IMR-90 (cell line): ENCODE data around the gene UMOD.

Experiments
- BHLHE40 ChIP-seq: fragments of 150-350 bp; IDR thresholded peaks from 2 replicates; pipeline ENCODE4 v1.6.1; 2016; ENCODE audit warnings: mild to moderate bottlenecking, low read depth, low read length
- CHD1 ChIP-seq: IDR thresholded peaks from 2 replicates; pipeline ENCODE4 v1.6.1; 2012; ENCODE audit warnings: low read depth, low read length, improper control_type of control experiment
- FOS ChIP-seq: fragments of 150-350 bp; IDR thresholded peaks from 2 replicates; pipeline ENCODE4 v1.6.1; 2016; ENCODE audit warnings: low read depth, low read length
- MAFK ChIP-seq: IDR thresholded peaks from 2 replicates; pipeline ENCODE4 v1.6.1; 2012; ENCODE audit warnings: low read depth, low read length, improper control_type of control experiment
- MAZ ChIP-seq: IDR thresholded peaks from 2 replicates; pipeline ENCODE4 v1.6.1; 2012; ENCODE audit warnings: low read depth, mild to moderate bottlenecking, low read length, improper control_type of control experiment, moderate library complexity, borderline replicate concordance
- POLR2A ChIP-seq: IDR thresholded peaks from 2 replicates; pipeline ENCODE4 v1.6.1; 2012; ENCODE audit warnings: mild to moderate bottlenecking, low read depth, low read length
- RCOR1 ChIP-seq: IDR thresholded peaks from 2 replicates; pipeline ENCODE4 v1.6.1; 2012; ENCODE audit warnings: mild to moderate bottlenecking, low read length, improper control_type of control experiment; ENCODE audit not compliant: insufficient replicate concordance
- RFX5 ChIP-seq: IDR thresholded peaks from 2 replicates; pipeline ENCODE4 v1.8.0; 2012; ENCODE audit warnings: low read depth, mild to moderate bottlenecking, low read length, moderate library complexity
- TF ChIP-seq, protein P1 (sequence below): conservative IDR thresholded peaks from 2 replicates; pipeline ENCODE4 v1.5.1; 2012; ENCODE audit warnings: mild to moderate bottlenecking, low read depth, low read length, improper control_type of control experiment
- TF ChIP-seq, protein P2 (sequence below): fragments of 150-350 bp; IDR thresholded peaks from 2 replicates; pipeline ENCODE4 v1.6.1; 2016; ENCODE audit warnings: low read depth, mild to moderate bottlenecking, low read length, moderate library complexity, borderline replicate concordance

DNA sequence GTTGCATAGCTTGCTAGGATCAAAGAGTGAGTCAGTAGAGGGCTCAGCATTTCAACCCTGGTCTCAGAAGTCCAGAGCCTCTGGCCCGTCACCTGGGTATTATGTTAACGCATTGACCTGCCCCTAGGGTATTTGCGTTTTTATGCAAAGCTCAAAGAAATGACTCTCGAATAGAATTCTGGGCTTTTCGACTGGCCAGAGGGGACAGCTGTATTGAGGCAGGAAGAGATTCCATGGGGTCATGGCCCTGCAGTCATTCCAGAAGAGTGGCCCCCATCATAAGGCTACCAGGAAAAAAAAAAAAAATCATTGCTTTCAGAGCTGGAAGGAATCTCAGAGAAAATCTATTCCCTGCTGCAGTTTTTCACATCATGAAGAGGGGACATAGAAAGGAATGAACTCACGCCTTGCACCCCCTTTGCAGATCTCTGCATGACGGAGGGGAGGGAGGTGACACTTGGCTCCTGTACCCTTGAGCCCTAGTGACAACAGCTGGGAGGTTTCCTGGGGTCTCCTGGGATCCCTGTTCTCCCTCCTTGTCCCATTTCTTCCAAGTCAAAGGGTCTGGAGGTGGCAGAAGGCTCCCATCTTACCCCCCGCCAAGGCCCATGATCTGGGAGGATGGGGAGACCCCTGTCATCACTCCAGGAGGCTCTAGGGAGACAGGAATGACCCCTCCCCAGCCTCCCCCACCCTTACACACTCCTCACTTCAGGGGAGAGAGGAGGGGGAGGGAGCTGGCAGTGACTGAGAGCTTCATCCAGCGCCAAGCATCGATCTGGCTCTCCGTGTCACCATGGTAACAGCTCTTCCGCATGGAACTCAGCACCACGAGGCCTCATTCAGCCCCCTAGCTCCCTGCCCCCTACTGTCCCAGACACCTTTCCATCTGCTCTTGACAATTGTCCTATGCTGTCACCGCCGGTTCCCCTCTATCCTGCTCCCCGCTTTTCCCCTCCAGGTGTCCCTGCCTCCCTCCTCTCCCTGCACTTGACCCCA, 61.0 kb downstream of the UMOD start:
- TF ChIP-seq, protein P1, sequence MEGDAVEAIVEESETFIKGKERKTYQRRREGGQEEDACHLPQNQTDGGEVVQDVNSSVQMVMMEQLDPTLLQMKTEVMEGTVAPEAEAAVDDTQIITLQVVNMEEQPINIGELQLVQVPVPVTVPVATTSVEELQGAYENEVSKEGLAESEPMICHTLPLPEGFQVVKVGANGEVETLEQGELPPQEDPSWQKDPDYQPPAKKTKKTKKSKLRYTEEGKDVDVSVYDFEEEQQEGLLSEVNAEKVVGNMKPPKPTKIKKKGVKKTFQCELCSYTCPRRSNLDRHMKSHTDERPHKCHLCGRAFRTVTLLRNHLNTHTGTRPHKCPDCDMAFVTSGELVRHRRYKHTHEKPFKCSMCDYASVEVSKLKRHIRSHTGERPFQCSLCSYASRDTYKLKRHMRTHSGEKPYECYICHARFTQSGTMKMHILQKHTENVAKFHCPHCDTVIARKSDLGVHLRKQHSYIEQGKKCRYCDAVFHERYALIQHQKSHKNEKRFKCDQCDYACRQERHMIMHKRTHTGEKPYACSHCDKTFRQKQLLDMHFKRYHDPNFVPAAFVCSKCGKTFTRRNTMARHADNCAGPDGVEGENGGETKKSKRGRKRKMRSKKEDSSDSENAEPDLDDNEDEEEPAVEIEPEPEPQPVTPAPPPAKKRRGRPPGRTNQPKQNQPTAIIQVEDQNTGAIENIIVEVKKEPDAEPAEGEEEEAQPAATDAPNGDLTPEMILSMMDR, result no peak
- TF ChIP-seq BHLHE40 (no peak), POLR2A (no peak), RFX5 (no peak), MAZ (no peak), MAFK (no peak), FOS (no peak), RCOR1 (no peak), CHD1 (no peak)
- TF ChIP-seq, protein P2, sequence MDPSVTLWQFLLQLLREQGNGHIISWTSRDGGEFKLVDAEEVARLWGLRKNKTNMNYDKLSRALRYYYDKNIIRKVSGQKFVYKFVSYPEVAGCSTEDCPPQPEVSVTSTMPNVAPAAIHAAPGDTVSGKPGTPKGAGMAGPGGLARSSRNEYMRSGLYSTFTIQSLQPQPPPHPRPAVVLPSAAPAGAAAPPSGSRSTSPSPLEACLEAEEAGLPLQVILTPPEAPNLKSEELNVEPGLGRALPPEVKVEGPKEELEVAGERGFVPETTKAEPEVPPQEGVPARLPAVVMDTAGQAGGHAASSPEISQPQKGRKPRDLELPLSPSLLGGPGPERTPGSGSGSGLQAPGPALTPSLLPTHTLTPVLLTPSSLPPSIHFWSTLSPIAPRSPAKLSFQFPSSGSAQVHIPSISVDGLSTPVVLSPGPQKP, result no peak
